Liver (tissue), 9 donors: ENCODE measurements around the gene DRD5. TPM values are rescaled to one million over a fixed set of nuclear protein-coding genes. Genes with fewer than 3 reads are reported as not detected.

Source experiments
- DNase-seq: peaks from one replicate; pipeline ENCODE4 v3.0.0-alpha.2; 2017; ENCODE audit warnings: low spot score
- H3K27ac ChIP-seq, 2 donors: one replicate each; pipeline ENCODE4 v1.7.0; 2013; ENCODE audit warnings: inconsistent platforms in 2 of 2, low read length in 2 of 2, control low read depth in 1 of 2, low read depth in 1 of 2, mild to moderate bottlenecking in 1 of 2
- H3K27me3 ChIP-seq, 4 donors: one replicate each; pipeline versions ENCODE4 v1.6.1 to v1.7.0; 2013; ENCODE audit warnings: low read length in 3 of 4, inconsistent platforms in 1 of 4, mild to moderate bottlenecking in 1 of 4, moderate library complexity in 1 of 4; ENCODE audit not compliant: control insufficient read depth in 4 of 4, insufficient read depth in 4 of 4
- H3K36me3 ChIP-seq, 4 donors: one replicate each; pipeline versions ENCODE4 v1.6.1 to v1.7.0; 2013; ENCODE audit warnings: low read length in 3 of 4, mild to moderate bottlenecking in 3 of 4, low read depth in 1 of 4, moderate library complexity in 1 of 4; ENCODE audit not compliant: control insufficient read depth in 4 of 4, insufficient read depth in 3 of 4
- H3K4me1 ChIP-seq, 4 donors: one replicate each; pipeline versions ENCODE4 v1.6.1 to v1.7.0; 2013; ENCODE audit warnings: low read length in 3 of 4, mild to moderate bottlenecking in 3 of 4, moderate library complexity in 1 of 4; ENCODE audit not compliant: control insufficient read depth in 4 of 4, insufficient read depth in 4 of 4
- H3K4me3 ChIP-seq, 3 donors: one replicate each; pipeline versions ENCODE4 v1.6.1 to v1.7.0; 2013; ENCODE audit warnings: low read length in 3 of 3, control low read depth in 1 of 3, low read depth in 1 of 3, mild to moderate bottlenecking in 1 of 3
- H3K9ac ChIP-seq, 2 donors: one replicate each; pipeline ENCODE4 v1.7.0; 2013; ENCODE audit warnings: low read length in 2 of 2, mild to moderate bottlenecking in 2 of 2, moderate library complexity in 2 of 2, control low read depth in 1 of 2, low read depth in 1 of 2
- H3K9me3 ChIP-seq, 4 donors: one replicate each; pipeline versions ENCODE4 v1.6.1 to v1.7.0; 2013; ENCODE audit warnings: low read length in 3 of 4; ENCODE audit not compliant: control insufficient read depth in 4 of 4
- ATF3 ChIP-seq: IDR thresholded peaks from 2 replicates; pipeline ENCODE4 v1.6.1; 2016; ENCODE audit warnings: antibody characterized with exemption
- CTCF ChIP-seq: fragments of 150-350 bp; IDR thresholded peaks from 2 replicates; pipeline ENCODE4 v1.5.1; 2017; ENCODE audit warnings: improper control_type of control experiment, low read depth, low read length; ENCODE audit not compliant: missing input control
- FOXA2 ChIP-seq: IDR thresholded peaks from 2 replicates; pipeline ENCODE4 v1.6.1; 2016; ENCODE audit warnings: antibody characterized with exemption
- GABPA ChIP-seq, 2 donors: IDR thresholded peaks in 1 of 2; conservative IDR thresholded peaks in 1 of 2; 2 replicates each; pipeline ENCODE4 v1.6.1; 2016; ENCODE audit warnings: antibody characterized with exemption in 2 of 2, mild to moderate bottlenecking in 1 of 2, moderate library complexity in 1 of 2
- HNF4A ChIP-seq, 2 donors: conservative IDR thresholded peaks; 2 replicates each; pipeline ENCODE4 v1.6.1; 2016; ENCODE audit warnings: antibody characterized with exemption in 2 of 2, mild to moderate bottlenecking in 2 of 2
- HNF4G ChIP-seq: IDR thresholded peaks from 2 replicates; pipeline ENCODE4 v1.6.1; 2016; ENCODE audit warnings: antibody characterized with exemption
- JUND ChIP-seq, 2 donors: IDR thresholded peaks; 2 replicates each; pipeline ENCODE4 v1.6.1; 2016; ENCODE audit warnings: antibody characterized with exemption in 2 of 2
- MAX ChIP-seq: IDR thresholded peaks from 2 replicates; pipeline ENCODE4 v1.6.1; 2016; ENCODE audit warnings: antibody characterized with exemption
- NR2F2 ChIP-seq: IDR thresholded peaks from 2 replicates; pipeline ENCODE4 v1.6.1; 2016; ENCODE audit warnings: antibody characterized with exemption
- RAD21 ChIP-seq, 2 donors: IDR thresholded peaks; 2 replicates each; pipeline ENCODE4 v1.6.1; 2016; ENCODE audit warnings: antibody characterized with exemption in 2 of 2, mild to moderate bottlenecking in 2 of 2
- RXRA ChIP-seq, 2 donors: IDR thresholded peaks; 2 replicates each; pipeline ENCODE4 v1.6.1; 2017 to 2018; ENCODE audit warnings: antibody characterized with exemption in 2 of 2, mild to moderate bottlenecking in 1 of 2
- SP1 ChIP-seq: IDR thresholded peaks from 2 replicates; pipeline ENCODE4 v1.6.1; 2018; ENCODE audit warnings: antibody characterized with exemption, mild to moderate bottlenecking
- TAF1 ChIP-seq: conservative IDR thresholded peaks from 2 replicates; pipeline ENCODE4 v1.6.1; 2016; ENCODE audit warnings: antibody characterized with exemption, mild to moderate bottlenecking
- YY1 ChIP-seq: IDR thresholded peaks from 2 replicates; pipeline ENCODE4 v1.6.1; 2016; ENCODE audit warnings: antibody characterized with exemption, mild to moderate bottlenecking
- ZBTB33 ChIP-seq: IDR thresholded peaks from 2 replicates; pipeline ENCODE4 v1.6.1; 2016; ENCODE audit warnings: antibody characterized with exemption
- WGBS: extraction: QIAGEN DNeasy Blood & Tissue Kit; methylation state at CpG from one replicate; pipeline ENCODE4 v1.1.7; 2013; 5-methylcytosine and 5-hydroxymethylcytosine counted together
- polyA plus RNA-seq, 2 donors: library from polyadenylated mRNA; stranded (reverse) in 1 of 2; unstranded in 1 of 2; fragments of 200-250 nt in 1 of 2; fragments of >200 nt in 1 of 2; fragmentation: Nextera tagmentation in 1 of 2; extraction: Ambion mirVana in 1 of 2; gene quantifications; one replicate each; pipeline versions ENCODE4 v1.2.1 to v1.2.3, GENCODE V29; 2013 to 2015
- total RNA-seq, 2 donors: library from RNA; depleted of rRNA; stranded (reverse); fragments of >200 nt; gene quantifications; one replicate each; pipeline ENCODE4 v1.2.3, GENCODE V29; 2014
- donor health status: healthy.
- donor health status: healthy.
- donor health status: healthy.
- donor health status: healthy.
- donor health status: healthy.

The DRD5 gene
- total and polyA plus RNA-seq, 4 donors: not detected

GRCh38 chr4:9771034-9771433, 10.4 kb upstream of the DRD5 start:
- WGBS: 61% methylated on average over 1 of the region's 1 CpG
- Histone ChIP-seq H3K4me1 (no peaks in the 10 kb centered on the region), H3K9me3 (no peaks in the 10 kb centered on the region), H3K4me3 (no peak overlapping the region), H3K9ac (no peak overlapping the region), H3K27ac (no peak overlapping the region), H3K27me3 (no peaks in the 10 kb centered on the region), H3K36me3 (no peaks in the 10 kb centered on the region)
- TF ChIP-seq JUND (IDR thresholded peaks at IDR 0.05) (no peak), ATF3 (no peak), HNF4A (conservative IDR thresholded peaks at IDR 0.05) (no peak), CTCF (no peak), ZBTB33 (no peak), HNF4G (no peak), NR2F2 (no peak), RAD21 (IDR thresholded peaks at IDR 0.05) (no peak), SP1 (no peak), MAX (no peak), GABPA (IDR thresholded peaks at IDR 0.05 in 1 of 2, conservative IDR thresholded peaks at IDR 0.05 in 1 of 2) (no peak), TAF1 (no peak)
- DNase-seq: no peak

GRCh38 chr4:9773471-9773870, 8.0 kb upstream of the DRD5 start:
- Histone ChIP-seq H3K36me3 (no peaks in the 10 kb centered on the region), H3K4me1 (no peaks in the 10 kb centered on the region), H3K27ac (no peak overlapping the region), H3K9ac (no peak overlapping the region), H3K27me3 (no peaks in the 10 kb centered on the region), H3K9me3 (no peaks in the 10 kb centered on the region), H3K4me3 (no peak overlapping the region)
- no peak for TF ChIP-seq CTCF
- TF ChIP-seq SP1: no peak
- TF ChIP-seq FOXA2: no peak
- no peak for TF ChIP-seq HNF4G
- no peak for TF ChIP-seq GABPA (IDR thresholded peaks at IDR 0.05 in 1 of 2, conservative IDR thresholded peaks at IDR 0.05 in 1 of 2)
- TF ChIP-seq RXRA (IDR thresholded peaks at IDR 0.05): no peak
- no peak for TF ChIP-seq YY1
- no peak for TF ChIP-seq TAF1
- no peak for TF ChIP-seq RAD21 (IDR thresholded peaks at IDR 0.05)
- TF ChIP-seq NR2F2: no peak
- WGBS: 78% methylated on average over 3 of the region's 3 CpGs
- no peak for DNase-seq
